ENCODE results near the gene ZFP90. TPM values are rescaled to one million over a fixed set of nuclear protein-coding genes. Genes with fewer than 3 reads are reported as not detected.

The ZFP90 gene
- total RNA-seq, 1 experiment from 2014 or later: 12.8 TPM

GRCh38 chr16:68512742-68513141 lies 26.3 kb upstream of the ZFP90 start:
- H3K36me3 Mint-ChIP-seq (ENCODE audit: insufficient read depth in 1 of 3, low read depth in 3 of 3): no peaks in the 10 kb centered on the region
- no peak overlapping the region for H4K5ac ChIP-seq (ENCODE audit: insufficient read length, low read depth, low read length)
- H2AFZ ChIP-seq (ENCODE audit: low read length): no peak overlapping the region
- H2BK12ac ChIP-seq (ENCODE audit: insufficient read length, low read depth, low read length): no peak overlapping the region
- no peak overlapping the region for H3K9ac ChIP-seq (ENCODE audit: extremely low read depth, insufficient read length, low read length)
- H3K4me3 Mint-ChIP-seq: no peak overlapping the region
- H3K27ac ChIP-seq (ENCODE audit: insufficient read length, low read depth, low read length): no peak overlapping the region
- no peak overlapping the region for H2BK5ac ChIP-seq (ENCODE audit: insufficient read length, low read length)
- no peak for DNase-seq
- no peaks in the 10 kb centered on the region for H3K23me2 ChIP-seq (ENCODE audit: insufficient read length, low read depth, low read length, poor library complexity, severe bottlenecking)
- no peak overlapping the region for H4K91ac ChIP-seq (ENCODE audit: insufficient read length, low read depth, low read length)
- H3K79me2 ChIP-seq (ENCODE audit: insufficient read depth, low read length): no peaks in the 10 kb centered on the region
- H3K14ac ChIP-seq (ENCODE audit: insufficient read depth, low read length): no peak overlapping the region
- H2AK5ac ChIP-seq (ENCODE audit: insufficient read length, low read length): no peak overlapping the region
- H2BK20ac ChIP-seq (ENCODE audit: low read depth, low read length, poor library complexity, severe bottlenecking): no peak overlapping the region
- H3K18ac ChIP-seq (ENCODE audit: insufficient read length, low read depth, low read length): no peak overlapping the region
- no peak overlapping the region for H3K23ac ChIP-seq (ENCODE audit: insufficient read length, low read depth, low read length)
- no peaks in the 10 kb centered on the region for H3K4me1 ChIP-seq (ENCODE audit: insufficient read depth, low read length)
- no peak overlapping the region for H3K27ac Mint-ChIP-seq
- no peaks in the 10 kb centered on the region for H3K9me3 ChIP-seq (ENCODE audit: control insufficient read depth, low read depth, low read length)
- no peak overlapping the region for H3K4ac ChIP-seq (ENCODE audit: low read depth, low read length)
- no peak overlapping the region for H3K56ac ChIP-seq (ENCODE audit: insufficient read length, low read depth, low read length)
- H3K4me1 Mint-ChIP-seq: peaks cover 0 to 2% of the 10 kb centered on the region in 2 experiments; a peak in 1 of 4 replicates
- no peak overlapping the region for H4K8ac ChIP-seq (replicated peaks; ENCODE audit: insufficient read length, low read depth, low read length)
- no CpG with 5 or more reads among the region's 1 CpG for WGBS (ENCODE audit: extremely low coverage, insufficient read length, low lambda C conversion rate)
- peaks cover 21% of the 10 kb centered on the region for H3K27me3 Mint-ChIP-seq (ENCODE audit: low read depth)
- H3K79me1 ChIP-seq (ENCODE audit: insufficient read depth, low read depth, low read length, poor library complexity, severe bottlenecking): no peaks in the 10 kb centered on the region
- H3K4me2 ChIP-seq (ENCODE audit: insufficient read depth, insufficient read length, low read length): no peak overlapping the region
- no peaks in the 10 kb centered on the region; a peak in 1 of 5 replicates for H3K9me3 Mint-ChIP-seq
- H3T11ph ChIP-seq (ENCODE audit: low read length): no peak overlapping the region
- H4K20me1 ChIP-seq (ENCODE audit: control insufficient read depth, insufficient read depth, insufficient read length): no peaks in the 10 kb centered on the region
- H2BK15ac ChIP-seq (ENCODE audit: low read depth, low read length): no peak overlapping the region
- no peak overlapping the region for H2BK120ac ChIP-seq (ENCODE audit: low read depth, low read length, poor library complexity, severe bottlenecking)
- no peak for TF ChIP-seq CTCF (conservative IDR thresholded peaks at IDR 0.05)
- H3K27me3 ChIP-seq (ENCODE audit: insufficient read depth, low read length): no peaks in the 10 kb centered on the region; the same call in 1 of the 2 replicates

Data from H9 (cell line).